H9 (cell line): ENCODE measurements around the gene PRKCZ. TPM values are rescaled to one million over a fixed set of nuclear protein-coding genes. Genes with fewer than 3 reads are reported as not detected.

Experiments
- DNase-seq: peaks from one replicate; pipeline ENCODE4 v3.0.0-alpha.2; 2017
- H2AFZ ChIP-seq: one replicate; pipeline ENCODE4 v1.6.1; 2013; ENCODE audit warnings: mild to moderate bottlenecking, low read length, control low read depth, moderate library complexity
- H2AK5ac ChIP-seq: 2 replicates; pipeline ENCODE4 v1.6.1; 2013; ENCODE audit warnings: low read length, control low read depth, mixed read lengths; ENCODE audit not compliant: insufficient read length
- H2BK120ac ChIP-seq: one replicate; pipeline ENCODE4 v1.6.1; 2013; ENCODE audit warnings: low read depth, mild to moderate bottlenecking, low read length, control low read depth, inconsistent platforms; ENCODE audit not compliant: poor library complexity, severe bottlenecking
- H2BK12ac ChIP-seq: 2 replicates; pipeline ENCODE4 v1.6.1; 2013; ENCODE audit warnings: low read length, control low read depth, mixed read lengths, low read depth; ENCODE audit not compliant: insufficient read length
- H2BK15ac ChIP-seq: 2 replicates; pipeline ENCODE4 v1.6.1; 2013; ENCODE audit warnings: low read depth, low read length, control low read depth
- H2BK20ac ChIP-seq: one replicate; pipeline ENCODE4 v1.6.1; 2013; ENCODE audit warnings: low read depth, mild to moderate bottlenecking, low read length, control low read depth, inconsistent platforms; ENCODE audit not compliant: poor library complexity, severe bottlenecking
- H2BK5ac ChIP-seq: 2 replicates; pipeline ENCODE4 v1.6.1; 2013; ENCODE audit warnings: low read length, control low read depth, mixed read lengths; ENCODE audit not compliant: insufficient read length
- H3K14ac ChIP-seq: 2 replicates; pipeline ENCODE4 v1.6.1; 2013; ENCODE audit warnings: low read length, control low read depth; ENCODE audit not compliant: insufficient read depth
- H3K18ac ChIP-seq: 2 replicates; pipeline ENCODE4 v1.6.1; 2013; ENCODE audit warnings: low read depth, mild to moderate bottlenecking, mixed read lengths, low read length, control low read depth; ENCODE audit not compliant: insufficient read length
- H3K23ac ChIP-seq: 2 replicates; pipeline ENCODE4 v1.6.1; 2013; ENCODE audit warnings: low read length, control low read depth, mixed read lengths, low read depth; ENCODE audit not compliant: insufficient read length
- H3K23me2 ChIP-seq: 2 replicates; pipeline ENCODE4 v1.6.1; 2013; ENCODE audit warnings: low read depth, mild to moderate bottlenecking, mixed read lengths, low read length, control low read depth; ENCODE audit not compliant: insufficient read length, poor library complexity, severe bottlenecking
- H3K27ac ChIP-seq: 2 replicates; pipeline ENCODE4 v1.5.1; 2013; ENCODE audit warnings: low read length, control low read depth, mixed read lengths, low read depth; ENCODE audit not compliant: insufficient read length
- H3K27me3 ChIP-seq: 2 replicates; pipeline ENCODE4 v1.6.1; 2013; ENCODE audit warnings: low read length, control low read depth, inconsistent platforms; ENCODE audit not compliant: insufficient read depth
- H3K4ac ChIP-seq: 2 replicates; pipeline ENCODE4 v1.6.1; 2013; ENCODE audit warnings: low read depth, mild to moderate bottlenecking, control low read depth, inconsistent platforms, low read length, moderate library complexity
- H3K4me1 ChIP-seq: 2 replicates; pipeline ENCODE4 v1.6.1; 2013; ENCODE audit warnings: low read length, control low read depth, inconsistent platforms; ENCODE audit not compliant: insufficient read depth
- H3K4me2 ChIP-seq: 2 replicates; pipeline ENCODE4 v1.6.1; 2013; ENCODE audit warnings: low read length, control low read depth, mixed read lengths; ENCODE audit not compliant: insufficient read length, insufficient read depth
- H3K56ac ChIP-seq: 2 replicates; pipeline ENCODE4 v1.6.1; 2013; ENCODE audit warnings: low read depth, mild to moderate bottlenecking, mixed read lengths, low read length, control low read depth; ENCODE audit not compliant: insufficient read length
- H3K79me1 ChIP-seq: 2 replicates; pipeline ENCODE4 v1.6.1; 2013; ENCODE audit warnings: low read depth, mild to moderate bottlenecking, moderate library complexity, low read length, control low read depth, inconsistent platforms; ENCODE audit not compliant: insufficient read depth, poor library complexity, severe bottlenecking
- H3K79me2 ChIP-seq: 2 replicates; pipeline ENCODE4 v1.6.1; 2013; ENCODE audit warnings: low read length, control low read depth, inconsistent platforms; ENCODE audit not compliant: insufficient read depth
- H3K9ac ChIP-seq: 2 replicates; pipeline ENCODE4 v1.6.1; 2013; ENCODE audit warnings: low read length, control low read depth, mixed read lengths; ENCODE audit not compliant: insufficient read length; ENCODE audit errors: extremely low read depth
- H3K9me3 ChIP-seq: one replicate; pipeline ENCODE4 v1.6.1; 2013; ENCODE audit warnings: low read depth, low read length, inconsistent platforms; ENCODE audit not compliant: control insufficient read depth
- H3T11ph ChIP-seq: one replicate; pipeline ENCODE4 v1.6.1; 2013; ENCODE audit warnings: mild to moderate bottlenecking, low read length, control low read depth, inconsistent platforms
- H4K20me1 ChIP-seq: one replicate; pipeline ENCODE4 v1.6.1; 2013; ENCODE audit not compliant: control insufficient read depth, insufficient read length, insufficient read depth
- H4K5ac ChIP-seq: 2 replicates; pipeline ENCODE4 v1.6.1; 2013; ENCODE audit warnings: low read depth, mild to moderate bottlenecking, mixed read lengths, low read length, control low read depth; ENCODE audit not compliant: insufficient read length
- H4K8ac ChIP-seq: replicated peaks from 2 replicates; pipeline ENCODE4 v1.6.1; 2013; ENCODE audit warnings: low read length, control low read depth, mixed read lengths, low read depth; ENCODE audit not compliant: insufficient read length
- H4K91ac ChIP-seq: 2 replicates; pipeline ENCODE4 v1.6.1; 2013; ENCODE audit warnings: low read depth, mild to moderate bottlenecking, moderate library complexity, mixed read lengths, low read length, control low read depth; ENCODE audit not compliant: insufficient read length
- H3K27ac Mint-ChIP-seq, 3 experiments: 2 replicates in 2 of 3; 3 replicates in 1 of 3; pipeline ENCODE4 v1.8.0; 2020 to 2021; ENCODE audit warnings: mixed read lengths in 3 of 3, mild to moderate bottlenecking in 1 of 3, moderate library complexity in 1 of 3
- H3K27me3 Mint-ChIP-seq: 2 replicates; pipeline ENCODE4 v1.8.0; 2021; ENCODE audit warnings: low read depth, mild to moderate bottlenecking, moderate library complexity, mixed read lengths
- H3K36me3 Mint-ChIP-seq, 3 experiments: 2 replicates in 2 of 3; 3 replicates in 1 of 3; pipeline ENCODE4 v1.8.0; 2020 to 2021; ENCODE audit warnings: low read depth in 3 of 3, mixed read lengths in 3 of 3; ENCODE audit not compliant: insufficient read depth in 1 of 3
- H3K4me1 Mint-ChIP-seq, 2 experiments: 2 replicates each; pipeline ENCODE4 v1.8.0; 2020; ENCODE audit warnings: mixed read lengths in 2 of 2
- H3K4me3 Mint-ChIP-seq, 2 experiments: 2 replicates in 1 of 2; 3 replicates in 1 of 2; pipeline ENCODE4 v1.8.0; 2020 to 2021; ENCODE audit warnings: mild to moderate bottlenecking in 2 of 2, mixed read lengths in 2 of 2, moderate library complexity in 1 of 2
- H3K9me3 Mint-ChIP-seq, 2 experiments: 2 replicates in 1 of 2; 3 replicates in 1 of 2; pipeline ENCODE4 v1.8.0; 2020; ENCODE audit warnings: mild to moderate bottlenecking in 2 of 2, mixed read lengths in 2 of 2, moderate library complexity in 1 of 2
- CTCF ChIP-seq: fragments of 200-600 bp; sonication (generic); conservative IDR thresholded peaks from 3 replicates; pipeline ENCODE4 v1.8.0; 2021; ENCODE audit warnings: antibody characterized with exemption, mild to moderate bottlenecking
- WGBS: extraction: QIAGEN DNeasy Blood & Tissue Kit; methylation state at CpG from one replicate; pipeline ENCODE4 v1.1.7; 2013; ENCODE audit warnings: missing lambda C conversion rate, low lambda C conversion rate, mixed read lengths; ENCODE audit not compliant: insufficient read length; ENCODE audit errors: extremely low coverage; 5-methylcytosine and 5-hydroxymethylcytosine counted together
- total RNA-seq: library from RNA; stranded (reverse); gene quantifications from 2 replicates; pipeline ENCODE4 v1.2.1, GENCODE V29; 2021

Gene PRKCZ
- total RNA-seq, 1 experiment from 2014 or later: 48.4 TPM

GRCh38 chr1:2078170-2078569 lies 28.0 kb downstream of the PRKCZ start:
- no peak overlapping the region; the same call in 1 of the 2 replicates for H3K14ac ChIP-seq
- no peak overlapping the region for H2BK20ac ChIP-seq
- no peak overlapping the region for H4K8ac ChIP-seq
- no peak overlapping the region for H2AFZ ChIP-seq
- no CpG with 5 or more reads among the region's 7 CpGs for WGBS
- no peak for DNase-seq
- no peak for TF ChIP-seq CTCF
- H3K18ac ChIP-seq: no peak overlapping the region
- Mint-ChIP-seq H3K9me3 (peaks cover 15 to 21% of the 10 kb centered on the region in 2 experiments), H3K36me3 (peaks cover 28 to 42% (median 33%) of the 10 kb centered on the region in 3 experiments), H3K27me3 (no peaks in the 10 kb centered on the region; the same call in 1 of the 2 replicates), H3K27ac (no peak overlapping the region), H3K4me3 (no peak overlapping the region), H3K4me1 (peaks cover 0 to 8% of the 10 kb centered on the region in 2 experiments; a peak in 2 of 4 replicates)
- no peaks in the 10 kb centered on the region for H4K20me1 ChIP-seq
- no peak overlapping the region for H4K91ac ChIP-seq
- no peak overlapping the region for H3K4ac ChIP-seq
- H3K23me2 ChIP-seq: no peaks in the 10 kb centered on the region
- H3K27me3 ChIP-seq: no peaks in the 10 kb centered on the region
- no peak overlapping the region for H2BK12ac ChIP-seq
- H3T11ph ChIP-seq: no peak overlapping the region
- H3K79me2 ChIP-seq: peaks cover 3% of the 10 kb centered on the region; the same call in 1 of the 2 replicates
- H2BK120ac ChIP-seq: no peak overlapping the region
- H4K5ac ChIP-seq: no peak overlapping the region
- H3K79me1 ChIP-seq: no peaks in the 10 kb centered on the region
- H2BK5ac ChIP-seq: no peak overlapping the region
- no peaks in the 10 kb centered on the region for H3K4me1 ChIP-seq
- H3K56ac ChIP-seq: no peak overlapping the region
- H2BK15ac ChIP-seq: no peak overlapping the region
- H3K4me2 ChIP-seq: no peak overlapping the region
- no peak overlapping the region for H3K9ac ChIP-seq
- no peak overlapping the region for H2AK5ac ChIP-seq
- H3K27ac ChIP-seq: no peak overlapping the region
- H3K23ac ChIP-seq: no peak overlapping the region
- H3K9me3 ChIP-seq: peaks cover 5% of the 10 kb centered on the region
